HG03097 (cell line): Measurements from ENCODE around the gene MAP3K3.

Experiments
- ATAC-seq: cut with Tn5 transposase; IDR thresholded peaks from one replicate; pipeline ENCODE4 v1.9.1; 2021; ENCODE audit not compliant: unreplicated experiment, low FRiP score

MAP3K3 gene

GRCh38 chr17:63621684-63622573, at the start of gene MAP3K3:
Gene MAP3K3 (plus strand): TSS chr17:63622417. CDS start chr17:63622760, 343 bp downstream.
- peak; percentile 90 for ATAC-seq

- ATAC-seq, result no peak
These were observed 48.6 kb upstream of the MAP3K3 start for GRCh38 chr17:63573634-63574033.

- no peak for ATAC-seq
These were observed 44.0 kb upstream of the MAP3K3 start for GRCh38 chr17:63578027-63578768.

- no peak for ATAC-seq
These were observed 43.5 kb upstream of the MAP3K3 start for GRCh38 chr17:63578769-63579111.

- ATAC-seq, result no peak
These were observed 42.6 kb upstream of the MAP3K3 start for GRCh38 chr17:63579633-63580032.

GRCh38 chr17:63587770-63588169, 34.4 kb upstream of the MAP3K3 start:
- ATAC-seq, result no peak

GRCh38 chr17:63588797-63589196, 33.4 kb upstream of the MAP3K3 start:
- no peak for ATAC-seq

GRCh38 chr17:63589646-63590045, 32.6 kb upstream of the MAP3K3 start:
- ATAC-seq, result no peak

- no peak for ATAC-seq
These were observed 29.4 kb upstream of the MAP3K3 start for GRCh38 chr17:63592797-63593196.

- no peak for ATAC-seq
These were observed 27.1 kb upstream of the MAP3K3 start for GRCh38 chr17:63595132-63595531.

- ATAC-seq, result no peak
These were observed 25.2 kb upstream of the MAP3K3 start for GRCh38 chr17:63596856-63597586.

- ATAC-seq, result no peak
These were observed 23.9 kb upstream of the MAP3K3 start for GRCh38 chr17:63598281-63598680.

- peak; percentile 83 for ATAC-seq
These were observed 21.4 kb upstream of the MAP3K3 start, which contains the start of gene TACO1 for GRCh38 chr17:63600569-63601438. Gene TACO1 (plus strand): TSS chr17:63600895. CDS start chr17:63601084, 189 bp downstream.

- ATAC-seq, result no peak
These were observed 20.5 kb upstream of the MAP3K3 start for GRCh38 chr17:63601439-63602371.

GRCh38 chr17:63609816-63610573, 12.2 kb upstream of the MAP3K3 start:
- no peak for ATAC-seq

- no peak for ATAC-seq
These were observed 11.4 kb upstream of the MAP3K3 start for GRCh38 chr17:63610854-63611253.

GRCh38 chr17:63611354-63611753, 10.9 kb upstream of the MAP3K3 start:
- no peak for ATAC-seq

- no peak for ATAC-seq
These were observed 8.6 kb upstream of the MAP3K3 start for GRCh38 chr17:63613663-63614062.
